ENCODE measurements around the gene ACP4.
"Not testable (repeated sequence)": the region's sequence is repeated elsewhere in the genome, so short reads cannot be mapped to it uniquely, and the experiment has no call there.

Gene ACP4

GRCh38 chr19:50776131-50776530, 14.1 kb upstream of the ACP4 start:
- no peak for DNase-seq (ENCODE audit: low spot score)

- DNase-seq (ENCODE audit: low spot score): no peak
Measured at GRCh38 chr19:50777261-50777660, 13.0 kb upstream of the ACP4 start.

GRCh38 chr19:50777830-50778303, 12.3 kb upstream of the ACP4 start:
- DNase-seq (ENCODE audit: low spot score): no peak

- DNase-seq (ENCODE audit: low spot score): no peak
Measured at GRCh38 chr19:50778906-50779430, 11.2 kb upstream of the ACP4 start.

GRCh38 chr19:50779504-50780457, 10.4 kb upstream of the ACP4 start:
- DNase-seq (ENCODE audit: low spot score): no peak

- no peak for DNase-seq (ENCODE audit: low spot score)
Measured at GRCh38 chr19:50780753-50781435, 9.3 kb upstream of the ACP4 start.

GRCh38 chr19:50783848-50784152, 6.4 kb upstream of the ACP4 start:
- not testable (repeated sequence) for DNase-seq (ENCODE audit: low spot score)

- DNase-seq (ENCODE audit: low spot score): no peak
Measured at GRCh38 chr19:50784710-50785109, 5.5 kb upstream of the ACP4 start.

GRCh38 chr19:50785329-50785728, 4.9 kb upstream of the ACP4 start:
- no peak for DNase-seq (ENCODE audit: low spot score)

GRCh38 chr19:50790922-50791467, 780 bp downstream of the ACP4 start:
- DNase-seq (ENCODE audit: low spot score): no peak

GRCh38 chr19:50791594-50792271, 1.5 kb downstream of the ACP4 start:
- no peak for DNase-seq (ENCODE audit: low spot score)

- DNase-seq (ENCODE audit: low spot score): no peak
Measured at GRCh38 chr19:50792272-50793250, 2.3 kb downstream of the ACP4 start.

- DNase-seq (ENCODE audit: low spot score): no peak
Measured at GRCh38 chr19:50793558-50794065, 3.4 kb downstream of the ACP4 start.

GRCh38 chr19:50794074-50794875, 4.1 kb downstream of the ACP4 start:
- no peak for DNase-seq (ENCODE audit: low spot score)

- DNase-seq (ENCODE audit: low spot score): no peak
Measured at GRCh38 chr19:50794876-50795663, 4.9 kb downstream of the ACP4 start.

GRCh38 chr19:50795664-50796073, 5.5 kb downstream of the ACP4 start:
- no peak for DNase-seq (ENCODE audit: low spot score)

GRCh38 chr19:50796128-50796633, 6.0 kb downstream of the ACP4 start:
- DNase-seq (ENCODE audit: low spot score): no peak

GRCh38 chr19:50796634-50797428, 6.6 kb downstream of the ACP4 start:
- DNase-seq (ENCODE audit: low spot score): no peak

Measured in cerebellar cortex (tissue), 1 donor.